Measurements from ENCODE around the gene SDHAF1.

DNA sequence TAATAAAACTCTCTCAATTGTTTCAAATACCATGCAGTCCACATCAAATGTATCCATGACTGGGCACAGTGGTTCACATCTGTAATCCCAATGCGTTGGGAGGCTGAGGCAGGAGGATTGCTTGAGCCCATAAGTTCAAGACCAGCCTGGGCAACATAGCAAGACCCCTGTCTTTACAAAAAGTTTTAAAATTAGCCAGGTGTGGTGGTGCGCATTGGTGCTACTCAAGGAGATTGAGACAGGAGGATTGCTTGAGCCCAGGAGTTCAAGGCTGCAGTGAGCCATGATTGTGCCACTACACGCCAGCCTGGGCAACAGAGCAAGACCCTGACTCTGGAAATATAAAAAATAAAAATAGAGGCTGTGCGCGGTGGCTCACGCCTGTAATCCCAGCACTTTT is 32.7 kb downstream of the SDHAF1 start:
- TF ChIP-seq EZH2 (IDR thresholded peaks at IDR 0.05; ENCODE audit: borderline replicate concordance, insufficient read depth, low read depth, low read length, poor library complexity, severe bottlenecking) (no peak), CTCF (IDR thresholded peaks at IDR 0.05) (no peak)
